ENCODE measurements around the gene NPTN. TPM values are rescaled to one million over a fixed set of nuclear protein-coding genes. Genes with fewer than 3 reads are reported as not detected.
"Not testable (repeated sequence)": the region's sequence is repeated elsewhere in the genome, so short reads cannot be mapped to it uniquely, and the experiment has no call there.

The NPTN gene
- total RNA-seq, 2 experiments from 2014 or later, result 45.5 to 54.0 TPM

GRCh38 chr15:73655724-73656123 is 22.5 kb upstream of the NPTN start:
- CTCF ChIA-PET, result no interaction called here
- Mint-ChIP-seq H3K27ac (no peak overlapping the region), H3K36me3 (no peaks in the 10 kb centered on the region), H3K9me3 (ENCODE audit: low read depth) (no peaks in the 10 kb centered on the region), H3K4me1 (peaks cover 7% of the 10 kb centered on the region), H3K4me3 (no peak overlapping the region), H3K27me3 (peaks cover 56% of the 10 kb centered on the region)
- no peak for ATAC-seq
- no peak for DNase-seq

- DNase-seq (no peak), ATAC-seq (no peak)
- no peaks in the 10 kb centered on the region for H3K9me3 Mint-ChIP-seq (ENCODE audit: low read depth)
- H3K36me3 Mint-ChIP-seq, result no peaks in the 10 kb centered on the region
- H3K4me3 Mint-ChIP-seq, result no peak overlapping the region
- H3K4me1 Mint-ChIP-seq, result peaks cover 9% of the 10 kb centered on the region
- H3K27ac Mint-ChIP-seq, result no peak overlapping the region
- peaks cover 54% of the 10 kb centered on the region for H3K27me3 Mint-ChIP-seq
- CTCF ChIA-PET, result interaction anchor here (1.0 kb wide), 1 partner anchor 22 kb away, joined by 3 read pairs; no protein-coding TSS in a partner anchor
These were observed 21.5 kb upstream of the NPTN start for GRCh38 chr15:73654659-73655058.

- no peak overlapping the region for H3K4me3 Mint-ChIP-seq
- H3K9me3 Mint-ChIP-seq (ENCODE audit: low read depth), result no peaks in the 10 kb centered on the region
- H3K36me3 Mint-ChIP-seq, result no peaks in the 10 kb centered on the region
- peak; percentile 33 for ATAC-seq
- H3K27me3 Mint-ChIP-seq, result peaks cover 49% of the 10 kb centered on the region
- CTCF ChIA-PET, result interaction anchor here (1.3 to 2.0 kb wide), 2 partner anchors 12 to 14 kb away, joined by 3 to 12 read pairs; no protein-coding TSS in a partner anchor
- H3K4me1 Mint-ChIP-seq, result peaks cover 9% of the 10 kb centered on the region
- no peak overlapping the region for H3K27ac Mint-ChIP-seq
- no peak for DNase-seq
These were observed 17.4 kb upstream of the NPTN start for GRCh38 chr15:73650416-73651126.

GRCh38 chr15:73648014-73648295 is 14.8 kb upstream of the NPTN start:
- Mint-ChIP-seq H3K36me3 (no peaks in the 10 kb centered on the region), H3K27ac (no peak overlapping the region), H3K27me3 (peaks cover 38% of the 10 kb centered on the region), H3K4me1 (peaks cover 9% of the 10 kb centered on the region), H3K9me3 (ENCODE audit: low read depth) (no peaks in the 10 kb centered on the region), H3K4me3 (no peak overlapping the region)
- DNase-seq (no peak), ATAC-seq (no peak)
- CTCF ChIA-PET, result interaction anchor here (2.0 kb wide), 1 partner anchor 11 kb away, joined by 11 read pairs; no protein-coding TSS in a partner anchor

- H3K27ac Mint-ChIP-seq, result no peak overlapping the region
- H3K4me3 Mint-ChIP-seq, result no peak overlapping the region
- H3K36me3 Mint-ChIP-seq, result no peaks in the 10 kb centered on the region
- CTCF ChIA-PET, result interaction anchor here (2.0 kb wide), 1 partner anchor 11 kb away, joined by 11 read pairs; no protein-coding TSS in a partner anchor
- DNase-seq, result no peak
- H3K9me3 Mint-ChIP-seq (ENCODE audit: low read depth), result no peaks in the 10 kb centered on the region
- H3K27me3 Mint-ChIP-seq, result peaks cover 39% of the 10 kb centered on the region
- ATAC-seq, result no peak
- peaks cover 9% of the 10 kb centered on the region for H3K4me1 Mint-ChIP-seq
These were observed 14.2 kb upstream of the NPTN start for GRCh38 chr15:73647259-73648013.

- H3K4me1 Mint-ChIP-seq; H3K36me3 Mint-ChIP-seq; H3K9me3 Mint-ChIP-seq (ENCODE audit: low read depth); H3K4me3 Mint-ChIP-seq; DNase-seq; H3K27ac Mint-ChIP-seq; ATAC-seq: not testable (repeated sequence)
- CTCF ChIA-PET, result interaction anchor here (0.6 to 9.9 kb wide), 7 partner anchors 12 to 491 kb away, joined by 3 to 233 read pairs (median 3); no protein-coding TSS in a partner anchor
- peaks cover 63% of the 10 kb centered on the region for H3K27me3 Mint-ChIP-seq
These were observed 6.3 kb upstream of the NPTN start for GRCh38 chr15:73639464-73639863.

GRCh38 chr15:73637527-73637926 is 4.3 kb upstream of the NPTN start:
- H3K4me3 Mint-ChIP-seq, result no peak overlapping the region
- peaks cover 58% of the 10 kb centered on the region for H3K27me3 Mint-ChIP-seq
- ATAC-seq (no peak), DNase-seq (no peak)
- H3K27ac Mint-ChIP-seq, result no peak overlapping the region
- H3K4me1 Mint-ChIP-seq, result peaks cover 15% of the 10 kb centered on the region
- no peaks in the 10 kb centered on the region for H3K36me3 Mint-ChIP-seq
- CTCF ChIA-PET, result interaction anchor here (0.7 to 9.9 kb wide), 34 partner anchors 7 to 397 kb away, joined by 3 to 233 read pairs (median 10); partner anchors contain the start of gene CD276
- no peaks in the 10 kb centered on the region for H3K9me3 Mint-ChIP-seq (ENCODE audit: low read depth)

- DNase-seq, result no peak
- CTCF ChIA-PET, result interaction anchor here (0.6 to 9.9 kb wide), 17 partner anchors 9 to 895 kb away, joined by 3 to 233 read pairs (median 7); partner anchors contain the start of gene CD276
- Mint-ChIP-seq H3K36me3 (peaks cover 4% of the 10 kb centered on the region), H3K27me3 (peaks cover 29% of the 10 kb centered on the region), H3K4me1 (peaks cover 44% of the 10 kb centered on the region), H3K9me3 (ENCODE audit: low read depth) (no peaks in the 10 kb centered on the region), H3K4me3 (peak overlapping the region; percentile 74), H3K27ac (peak overlapping the region; percentile 67)
- no peak for ATAC-seq
These were observed 854 bp upstream of the NPTN start for GRCh38 chr15:73633991-73634495.

GRCh38 chr15:73632670-73633058 is 525 bp downstream of the NPTN start:
- Mint-ChIP-seq H3K9me3 (ENCODE audit: low read depth) (no peaks in the 10 kb centered on the region), H3K4me1 (peaks cover 52% of the 10 kb centered on the region), H3K36me3 (peaks cover 5% of the 10 kb centered on the region), H3K27me3 (peaks cover 23% of the 10 kb centered on the region), H3K4me3 (peak overlapping the region; percentile 74), H3K27ac (peak overlapping the region; percentile 70)
- DNase-seq (peak; percentile 57), ATAC-seq (peak; percentile 4)
- CTCF ChIA-PET, result interaction anchor here (0.5 to 9.9 kb wide), 12 partner anchors 9 to 837 kb away, joined by 3 to 233 read pairs (median 4); no protein-coding TSS in a partner anchor

GRCh38 chr15:73631915-73632669 is 1.1 kb downstream of the NPTN start:
- H3K27ac Mint-ChIP-seq, result peak overlapping the region; percentile 70
- H3K4me1 Mint-ChIP-seq, result peaks cover 55% of the 10 kb centered on the region
- H3K9me3 Mint-ChIP-seq (ENCODE audit: low read depth), result no peaks in the 10 kb centered on the region
- no peak for ATAC-seq
- H3K27me3 Mint-ChIP-seq, result peaks cover 18% of the 10 kb centered on the region
- DNase-seq, result no peak
- CTCF ChIA-PET, result interaction anchor here (0.7 to 9.9 kb wide), 14 partner anchors 9 to 836 kb away, joined by 3 to 233 read pairs (median 4); no protein-coding TSS in a partner anchor
- H3K4me3 Mint-ChIP-seq, result peak overlapping the region; percentile 74
- H3K36me3 Mint-ChIP-seq, result peaks cover 5% of the 10 kb centered on the region

GRCh38 chr15:73630921-73631362 is 2.2 kb downstream of the NPTN start:
- Mint-ChIP-seq H3K9me3 (ENCODE audit: low read depth) (no peaks in the 10 kb centered on the region), H3K27ac (no peak overlapping the region), H3K4me1 (peaks cover 51% of the 10 kb centered on the region), H3K36me3 (peaks cover 5% of the 10 kb centered on the region), H3K4me3 (peak overlapping the region; percentile 74), H3K27me3 (peaks cover 11% of the 10 kb centered on the region)
- DNase-seq, result no peak
- CTCF ChIA-PET, result interaction anchor here (0.9 to 9.9 kb wide), 9 partner anchors 8 to 80 kb away, joined by 3 to 233 read pairs (median 4); no protein-coding TSS in a partner anchor
- no peak for ATAC-seq

GRCh38 chr15:73629798-73630429 is 3.3 kb downstream of the NPTN start:
- DNase-seq, result no peak
- peaks cover 51% of the 10 kb centered on the region for H3K4me1 Mint-ChIP-seq

More at GRCh38 chr15:73629798-73630429, 3.3 kb downstream of the NPTN start:
- H3K27me3 Mint-ChIP-seq, result peaks cover 4% of the 10 kb centered on the region
- H3K9me3 Mint-ChIP-seq (ENCODE audit: low read depth), result no peaks in the 10 kb centered on the region
- H3K36me3 Mint-ChIP-seq, result peaks cover 5% of the 10 kb centered on the region
- CTCF ChIA-PET, result interaction anchor here (1.2 to 9.9 kb wide), 5 partner anchors 11 to 75 kb away, joined by 3 to 233 read pairs (median 9); no protein-coding TSS in a partner anchor
- no peak overlapping the region for H3K4me3 Mint-ChIP-seq
- H3K27ac Mint-ChIP-seq, result no peak overlapping the region
- ATAC-seq, result no peak

Data from activated CD8-positive, alpha-beta memory T cell treated with anti-CD3 and anti-CD28 coated beads, Interleukin-2, amount 10 ng/mL, durations not matched to agents 7 days and 5 days (primary cell).